Mononuclear cell (primary cell): ENCODE measurements around the gene GPAT2. TPM values are rescaled to one million over a fixed set of nuclear protein-coding genes. Genes with fewer than 3 reads are reported as not detected.
"Not testable (repeated sequence)": the region's sequence is repeated elsewhere in the genome, so short reads cannot be mapped to it uniquely, and the experiment has no call there.

Source experiments
- H3K27me3 ChIP-seq: 2 replicates; pipeline ENCODE4 v1.6.0; 2011; ENCODE audit warnings: low read length, control low read depth; ENCODE audit not compliant: insufficient read depth
- H3K4me1 ChIP-seq: 2 replicates; pipeline ENCODE4 v1.5.1; 2011; ENCODE audit warnings: mild to moderate bottlenecking, low read length, control low read depth; ENCODE audit not compliant: insufficient read depth
- H3K4me3 ChIP-seq: 2 replicates; pipeline ENCODE4 v1.5.1; 2011; ENCODE audit warnings: mild to moderate bottlenecking, low read length, moderate library complexity
- H3K9me3 ChIP-seq: 2 replicates; pipeline ENCODE4 v1.5.1; 2011; ENCODE audit warnings: low read depth, mild to moderate bottlenecking, control low read depth, low read length
- total RNA-seq: library from RNA; depleted of rRNA; stranded (reverse); fragments of >200 nt; gene quantifications from one replicate; pipeline ENCODE4 v1.2.3, GENCODE V29; 2012

Gene GPAT2
- 1.3 TPM for total RNA-seq

- not testable (repeated sequence) for H3K9me3 ChIP-seq, H3K4me1 ChIP-seq, H3K27me3 ChIP-seq, H3K4me3 ChIP-seq
Observed at GRCh38 chr2:96034792-96035191, at the start of gene GPAT2. Gene GPAT2 (minus strand): TSS chr2:96034916. CDS start chr2:96032359, 2,557 bp downstream.

- Histone ChIP-seq H3K4me1 (no peaks in the 10 kb centered on the region), H3K27me3 (peaks cover 7% of the 10 kb centered on the region), H3K9me3 (no peaks in the 10 kb centered on the region), H3K4me3 (no peak overlapping the region)
Observed at GRCh38 chr2:96083989-96084857, 49.5 kb upstream of the GPAT2 start.

- peaks cover 7% of the 10 kb centered on the region for H3K27me3 ChIP-seq
- H3K4me1 ChIP-seq = no peaks in the 10 kb centered on the region
- H3K4me3 ChIP-seq = no peak overlapping the region
- H3K9me3 ChIP-seq = no peaks in the 10 kb centered on the region
Observed at GRCh38 chr2:96083064-96083939, 48.6 kb upstream of the GPAT2 start.

- H3K4me1 ChIP-seq = no peaks in the 10 kb centered on the region
- H3K9me3 ChIP-seq = no peaks in the 10 kb centered on the region
- H3K27me3 ChIP-seq = peaks cover 7% of the 10 kb centered on the region
- H3K4me3 ChIP-seq = no peak overlapping the region
Observed at GRCh38 chr2:96082211-96083063, 47.7 kb upstream of the GPAT2 start.

GRCh38 chr2:96081042-96081441 is 46.3 kb upstream of the GPAT2 start:
- H3K27me3 ChIP-seq = peaks cover 7% of the 10 kb centered on the region
- H3K4me1 ChIP-seq = no peaks in the 10 kb centered on the region
- no peaks in the 10 kb centered on the region for H3K9me3 ChIP-seq
- H3K4me3 ChIP-seq = no peak overlapping the region

GRCh38 chr2:96075199-96075771 is 40.6 kb upstream of the GPAT2 start:
- no peaks in the 10 kb centered on the region for H3K27me3 ChIP-seq
- H3K9me3 ChIP-seq = peaks cover 5% of the 10 kb centered on the region
- no peaks in the 10 kb centered on the region for H3K4me1 ChIP-seq
- no peak overlapping the region for H3K4me3 ChIP-seq

- no peak overlapping the region for H3K4me3 ChIP-seq
- H3K27me3 ChIP-seq = no peaks in the 10 kb centered on the region
- peaks cover 5% of the 10 kb centered on the region for H3K9me3 ChIP-seq
- no peaks in the 10 kb centered on the region for H3K4me1 ChIP-seq
Observed at GRCh38 chr2:96074156-96074555, 39.4 kb upstream of the GPAT2 start.

GRCh38 chr2:96073170-96073775 is 38.6 kb upstream of the GPAT2 start:
- Histone ChIP-seq H3K4me3 (no peak overlapping the region), H3K9me3 (peaks cover 5% of the 10 kb centered on the region), H3K4me1 (no peaks in the 10 kb centered on the region), H3K27me3 (no peaks in the 10 kb centered on the region)

- Histone ChIP-seq H3K4me3 (no peak overlapping the region), H3K9me3 (peaks cover 5% of the 10 kb centered on the region), H3K4me1 (no peaks in the 10 kb centered on the region), H3K27me3 (no peaks in the 10 kb centered on the region)
Observed at GRCh38 chr2:96072746-96073145, 38.0 kb upstream of the GPAT2 start.

GRCh38 chr2:96071977-96072491 is 37.3 kb upstream of the GPAT2 start:
- not testable (repeated sequence) for H3K9me3 ChIP-seq, H3K4me1 ChIP-seq, H3K27me3 ChIP-seq, H3K4me3 ChIP-seq

GRCh38 chr2:96071087-96071976 is 36.6 kb upstream of the GPAT2 start:
- not testable (repeated sequence) for H3K27me3 ChIP-seq, H3K9me3 ChIP-seq, H3K4me3 ChIP-seq, H3K4me1 ChIP-seq

- H3K9me3 ChIP-seq, H3K27me3 ChIP-seq, H3K4me3 ChIP-seq, H3K4me1 ChIP-seq: not testable (repeated sequence)
Observed at GRCh38 chr2:96070351-96070750, 35.6 kb upstream of the GPAT2 start.

GRCh38 chr2:96069878-96070277 is 35.2 kb upstream of the GPAT2 start:
- not testable (repeated sequence) for H3K4me3 ChIP-seq, H3K4me1 ChIP-seq, H3K9me3 ChIP-seq, H3K27me3 ChIP-seq
